Loucy (cell line): ENCODE data around the gene RBM39.
"Not testable (repeated sequence)": the region's sequence is repeated elsewhere in the genome, so short reads cannot be mapped to it uniquely, and the experiment has no call there.

Experiments
- H2AFZ ChIP-seq: fragments of 200-600 bp; sonication (generic); 2 replicates; pipeline ENCODE4 v1.6.0; 2016; ENCODE audit warnings: antibody characterized with exemption, mild to moderate bottlenecking, low read length, moderate library complexity
- H3F3A ChIP-seq: fragments of 200-600 bp; 2 replicates; pipeline ENCODE4 v1.6.0; 2016; ENCODE audit warnings: antibody characterized with exemption, low read depth, mild to moderate bottlenecking
- H3K27me3 ChIP-seq: fragments of 200-600 bp; sonication (generic); 2 replicates; pipeline ENCODE4 v1.6.1; 2014; ENCODE audit warnings: low read length, mild to moderate bottlenecking; ENCODE audit not compliant: insufficient read depth, poor library complexity, severe bottlenecking
- H3K36me3 ChIP-seq: fragments of 200-600 bp; sonication (generic); 2 replicates; pipeline ENCODE4 v1.6.1; 2016; ENCODE audit warnings: low read length; ENCODE audit not compliant: insufficient read depth
- H3K4me1 ChIP-seq: fragments of 200-600 bp; sonication (generic); 2 replicates; pipeline ENCODE4 v1.5.1; 2014; ENCODE audit warnings: low read length, mild to moderate bottlenecking; ENCODE audit not compliant: insufficient read depth, poor library complexity, severe bottlenecking
- H3K4me2 ChIP-seq: fragments of 200-600 bp; sonication (generic); 2 replicates; pipeline ENCODE4 v1.6.0; 2014; ENCODE audit warnings: antibody characterized with exemption, low read length, low read depth, mild to moderate bottlenecking; ENCODE audit not compliant: poor library complexity, severe bottlenecking
- H3K4me3 ChIP-seq: fragments of 200-600 bp; sonication (generic); 2 replicates; pipeline ENCODE4 v1.5.1; 2014; ENCODE audit warnings: low read length, mild to moderate bottlenecking, mixed read lengths; ENCODE audit not compliant: poor library complexity, severe bottlenecking
- H3K79me2 ChIP-seq: fragments of 200-600 bp; sonication (generic); 2 replicates; pipeline ENCODE4 v1.6.1; 2014; ENCODE audit warnings: low read length; ENCODE audit not compliant: insufficient read depth
- H3K9ac ChIP-seq: fragments of 200-600 bp; sonication (generic); 2 replicates; pipeline ENCODE4 v1.6.0; 2014; ENCODE audit warnings: mild to moderate bottlenecking, low read depth, low read length, moderate library complexity; ENCODE audit not compliant: poor library complexity, severe bottlenecking
- H3K9me2 ChIP-seq: fragments of 200-600 bp; sonication (generic); replicated peaks from 2 replicates; pipeline ENCODE4 v1.6.1; 2016; ENCODE audit warnings: low read depth, low read length, mixed read lengths
- H3K9me3 ChIP-seq: fragments of 200-600 bp; sonication (generic); 2 replicates; pipeline ENCODE4 v1.6.1; 2014; ENCODE audit warnings: mild to moderate bottlenecking, antibody characterized with exemption, low read length, low read depth; ENCODE audit not compliant: insufficient read depth
- H4K20me1 ChIP-seq: fragments of 200-600 bp; sonication (generic); 2 replicates; pipeline ENCODE4 v1.6.0; 2014; ENCODE audit warnings: antibody characterized with exemption, low read length, mild to moderate bottlenecking; ENCODE audit not compliant: insufficient read depth, poor library complexity, severe bottlenecking
- EZH2phosphoT487 ChIP-seq: fragments of 200-600 bp; IDR thresholded peaks from 2 replicates; pipeline ENCODE4 v1.6.1; 2018; ENCODE audit warnings: antibody characterized with exemption, mild to moderate bottlenecking, moderate library complexity, borderline replicate concordance
- TF ChIP-seq, protein P1 (sequence below): fragments of 200-600 bp; sonication (generic); conservative IDR thresholded peaks from 2 replicates; pipeline ENCODE4 v1.5.1; 2014; ENCODE audit warnings: mild to moderate bottlenecking, antibody characterized with exemption, low read length

Gene RBM39

GRCh38 chr20:35757098-35757705 is 15.1 kb upstream of the RBM39 start:
- Histone ChIP-seq H3F3A (no peaks in the 10 kb centered on the region), H3K36me3 (no peaks in the 10 kb centered on the region), H3K27me3 (no peaks in the 10 kb centered on the region), H4K20me1 (no peaks in the 10 kb centered on the region), H3K4me3 (no peak overlapping the region), H3K79me2 (no peaks in the 10 kb centered on the region), H3K4me1 (no peaks in the 10 kb centered on the region), H3K4me2 (no peak overlapping the region), H3K9me3 (no peaks in the 10 kb centered on the region), H3K9ac (no peak overlapping the region), H2AFZ (peak overlapping the region; percentile 25; the same call in 1 of the 2 replicates), H3K9me2 (no peaks in the 10 kb centered on the region)
- TF ChIP-seq, protein P1, sequence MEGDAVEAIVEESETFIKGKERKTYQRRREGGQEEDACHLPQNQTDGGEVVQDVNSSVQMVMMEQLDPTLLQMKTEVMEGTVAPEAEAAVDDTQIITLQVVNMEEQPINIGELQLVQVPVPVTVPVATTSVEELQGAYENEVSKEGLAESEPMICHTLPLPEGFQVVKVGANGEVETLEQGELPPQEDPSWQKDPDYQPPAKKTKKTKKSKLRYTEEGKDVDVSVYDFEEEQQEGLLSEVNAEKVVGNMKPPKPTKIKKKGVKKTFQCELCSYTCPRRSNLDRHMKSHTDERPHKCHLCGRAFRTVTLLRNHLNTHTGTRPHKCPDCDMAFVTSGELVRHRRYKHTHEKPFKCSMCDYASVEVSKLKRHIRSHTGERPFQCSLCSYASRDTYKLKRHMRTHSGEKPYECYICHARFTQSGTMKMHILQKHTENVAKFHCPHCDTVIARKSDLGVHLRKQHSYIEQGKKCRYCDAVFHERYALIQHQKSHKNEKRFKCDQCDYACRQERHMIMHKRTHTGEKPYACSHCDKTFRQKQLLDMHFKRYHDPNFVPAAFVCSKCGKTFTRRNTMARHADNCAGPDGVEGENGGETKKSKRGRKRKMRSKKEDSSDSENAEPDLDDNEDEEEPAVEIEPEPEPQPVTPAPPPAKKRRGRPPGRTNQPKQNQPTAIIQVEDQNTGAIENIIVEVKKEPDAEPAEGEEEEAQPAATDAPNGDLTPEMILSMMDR, result no peak
- no peak for TF ChIP-seq EZH2phosphoT487

GRCh38 chr20:35756404-35756803 is 14.3 kb upstream of the RBM39 start:
- Histone ChIP-seq H4K20me1 (no peaks in the 10 kb centered on the region), H3K36me3 (no peaks in the 10 kb centered on the region), H3K27me3 (no peaks in the 10 kb centered on the region), H3K4me2 (no peak overlapping the region), H3F3A (no peaks in the 10 kb centered on the region), H3K4me1 (no peaks in the 10 kb centered on the region), H3K9ac (no peak overlapping the region), H3K9me3 (no peaks in the 10 kb centered on the region), H3K4me3 (no peak overlapping the region), H2AFZ (no peak overlapping the region), H3K79me2 (no peaks in the 10 kb centered on the region), H3K9me2 (no peaks in the 10 kb centered on the region)
- TF ChIP-seq, protein P1, result no peak
- no peak for TF ChIP-seq EZH2phosphoT487

GRCh38 chr20:35750611-35751010 is 8.6 kb upstream of the RBM39 start:
- Histone ChIP-seq H3K4me2 (no peak overlapping the region), H3K4me3 (no peak overlapping the region), H3K9me2 (no peaks in the 10 kb centered on the region), H2AFZ (no peak overlapping the region), H3F3A (no peaks in the 10 kb centered on the region), H3K4me1 (no peaks in the 10 kb centered on the region), H4K20me1 (no peaks in the 10 kb centered on the region), H3K9me3 (no peaks in the 10 kb centered on the region), H3K79me2 (no peaks in the 10 kb centered on the region), H3K27me3 (no peaks in the 10 kb centered on the region), H3K9ac (no peak overlapping the region), H3K36me3 (no peaks in the 10 kb centered on the region)
- TF ChIP-seq, protein P1, result no peak
- TF ChIP-seq EZH2phosphoT487, result no peak

DNA sequence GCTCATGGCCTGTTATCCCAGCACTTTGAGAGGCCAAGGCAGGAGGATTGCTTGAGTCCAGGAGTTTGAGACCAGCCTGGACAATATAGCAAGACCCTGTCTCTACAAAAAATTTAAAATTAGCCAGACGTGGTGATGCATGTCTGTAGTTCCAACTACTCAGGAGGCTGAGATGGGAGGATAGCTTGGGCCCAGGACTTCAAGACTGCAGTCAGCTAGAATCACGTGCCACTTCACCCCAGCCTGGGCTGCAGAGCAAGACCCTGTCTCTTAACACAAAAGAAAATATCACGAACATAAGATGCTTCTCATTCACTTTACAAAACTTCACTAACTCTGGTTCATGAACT is 2.4 kb upstream of the RBM39 start:
- peaks cover 44% of the 10 kb centered on the region for H3K79me2 ChIP-seq
- H3K27me3 ChIP-seq, H2AFZ ChIP-seq, H3K9me2 ChIP-seq, H3K9ac ChIP-seq, H3K9me3 ChIP-seq, H3F3A ChIP-seq, H3K4me2 ChIP-seq, H3K4me3 ChIP-seq: not testable (repeated sequence)
- H3K4me1 ChIP-seq, result peaks cover 23% of the 10 kb centered on the region
- peaks cover 13% of the 10 kb centered on the region for H3K36me3 ChIP-seq
- peaks cover 20% of the 10 kb centered on the region for H4K20me1 ChIP-seq
